NCI-H1105 treated with DMSO at 0.1 percent for 48 hours (cell line): ENCODE results near the gene SEC22C.

Experiments used
- DNase-seq: peaks from one replicate; lab custom pipeline; 2025; lab: John Stamatoyannopoulos, UW

Gene SEC22C

GRCh38 chr3:42533161-42533897, 48.4 kb downstream of the SEC22C start:
- DNase-seq, result no peak

- DNase-seq, result no peak
Observed at GRCh38 chr3:42532229-42532628, 49.5 kb downstream of the SEC22C start.

GRCh38 chr3:42531470-42531869, 50.3 kb downstream of the SEC22C start:
- DNase-seq, result no peak

GRCh38 chr3:42530073-42530472, 51.7 kb downstream of the SEC22C start:
- DNase-seq, result no peak

- DNase-seq, result no peak
Observed at GRCh38 chr3:42529468-42529867, 52.3 kb downstream of the SEC22C start.

GRCh38 chr3:42527368-42527917, 54.3 kb downstream of the SEC22C start:
- DNase-seq, result no peak

GRCh38 chr3:42526616-42527367, 55.0 kb downstream of the SEC22C start:
- no peak for DNase-seq

- no peak for DNase-seq
Observed at GRCh38 chr3:42525736-42526345, 55.9 kb downstream of the SEC22C start.

- DNase-seq, result no peak
Observed at GRCh38 chr3:42525212-42525611, 56.6 kb downstream of the SEC22C start.

- no peak for DNase-seq
Observed at GRCh38 chr3:42524751-42525150, 57.0 kb downstream of the SEC22C start.

GRCh38 chr3:42520906-42521305, 60.9 kb downstream of the SEC22C start:
- no peak for DNase-seq

GRCh38 chr3:42520336-42520735, 61.4 kb downstream of the SEC22C start:
- no peak for DNase-seq

GRCh38 chr3:42519568-42519962, 62.2 kb downstream of the SEC22C start:
- no peak for DNase-seq

GRCh38 chr3:42518800-42519567, 62.8 kb downstream of the SEC22C start:
- DNase-seq, result no peak

- DNase-seq, result no peak
Observed at GRCh38 chr3:42517117-42517516, 64.7 kb downstream of the SEC22C start.

GRCh38 chr3:42516443-42516842, 65.3 kb downstream of the SEC22C start:
- no peak for DNase-seq

GRCh38 chr3:42515976-42516375, 65.8 kb downstream of the SEC22C start:
- no peak for DNase-seq

GRCh38 chr3:42515391-42515916, 66.3 kb downstream of the SEC22C start:
- DNase-seq, result no peak

GRCh38 chr3:42514876-42515275, 66.9 kb downstream of the SEC22C start:
- no peak for DNase-seq

GRCh38 chr3:42513521-42513920, 68.2 kb downstream of the SEC22C start:
- DNase-seq, result no peak

GRCh38 chr3:42513121-42513520, 68.6 kb downstream of the SEC22C start:
- no peak for DNase-seq

- DNase-seq, result no peak
Observed at GRCh38 chr3:42511736-42512135, 70.0 kb downstream of the SEC22C start.
